ENCODE data around the gene ORC6. TPM values are rescaled to one million over a fixed set of nuclear protein-coding genes. Genes with fewer than 3 reads are reported as not detected.

ORC6 gene
- total and polyA plus RNA-seq, 7 donors: 0.26 to 2.5 (median 0.70) TPM

- Histone ChIP-seq H3K4me3 (no peak overlapping the region), H3K9me3 (no peaks in the 10 kb centered on the region), H3K4me1 (peaks cover 3% of the 10 kb centered on the region), H3K27me3 (ENCODE audit: insufficient read depth in 3 of 3, low read length in 2 of 3) (no peaks in the 10 kb centered on the region), H3K27ac (no peak overlapping the region), H3K36me3 (ENCODE audit: insufficient read depth in 1 of 2, low read depth in 1 of 2) (no peaks in the 10 kb centered on the region)
- intact Hi-C loops (cut with DNase I): no loop called here
- no peak for TF ChIP-seq CTCF (IDR thresholded peaks at IDR 0.05)
- no peak for DNase-seq
- ATAC-seq: peak in 2 of 4 donors; percentile 23 to 39
- 65 to 73% (median 71%) methylated on average over 14 of the region's 14 CpGs for WGBS, 3 donors
Observed at GRCh38 chr16:46737621-46738214, 48.3 kb downstream of the ORC6 start.

- DNase-seq: no peak
- WGBS, 3 donors: 54 to 70% (median 55%) methylated on average over 2 of the region's 2 CpGs
- H3K36me3 ChIP-seq (ENCODE audit: insufficient read depth in 1 of 2, low read depth in 1 of 2): no peaks in the 10 kb centered on the region
- no peak for ATAC-seq
- no peaks in the 10 kb centered on the region for H3K27me3 ChIP-seq (ENCODE audit: insufficient read depth in 3 of 3, low read length in 2 of 3)
- intact Hi-C loops (cut with DNase I): no loop called here
- TF ChIP-seq CTCF (IDR thresholded peaks at IDR 0.05): no peak
- H3K4me3 ChIP-seq: no peak overlapping the region
- no peaks in the 10 kb centered on the region for H3K9me3 ChIP-seq
- H3K4me1 ChIP-seq: peaks cover 12% of the 10 kb centered on the region
- no peak overlapping the region for H3K27ac ChIP-seq
Observed at GRCh38 chr16:46739934-46740333, 50.5 kb downstream of the ORC6 start.

- peak overlapping the region; percentile 65 for H3K27ac ChIP-seq
- H3K4me3 ChIP-seq: peak overlapping the region; percentile 2
- 3 to 8% (median 4%) methylated on average over 10 of the region's 10 CpGs for WGBS, 3 donors
- no peaks in the 10 kb centered on the region for H3K9me3 ChIP-seq
- H3K4me1 ChIP-seq: peaks cover 22% of the 10 kb centered on the region
- ATAC-seq (peak; percentile 39 to 56 (median 54)), DNase-seq (no peak)
- no peaks in the 10 kb centered on the region for H3K27me3 ChIP-seq (ENCODE audit: insufficient read depth in 3 of 3, low read length in 2 of 3)
- H3K36me3 ChIP-seq (ENCODE audit: insufficient read depth in 1 of 2, low read depth in 1 of 2): no peaks in the 10 kb centered on the region
- no peak for TF ChIP-seq CTCF (IDR thresholded peaks at IDR 0.05)
- intact Hi-C loops (cut with DNase I): no loop called here
Observed at GRCh38 chr16:46743232-46743719, 53.8 kb downstream of the ORC6 start.

DNA sequence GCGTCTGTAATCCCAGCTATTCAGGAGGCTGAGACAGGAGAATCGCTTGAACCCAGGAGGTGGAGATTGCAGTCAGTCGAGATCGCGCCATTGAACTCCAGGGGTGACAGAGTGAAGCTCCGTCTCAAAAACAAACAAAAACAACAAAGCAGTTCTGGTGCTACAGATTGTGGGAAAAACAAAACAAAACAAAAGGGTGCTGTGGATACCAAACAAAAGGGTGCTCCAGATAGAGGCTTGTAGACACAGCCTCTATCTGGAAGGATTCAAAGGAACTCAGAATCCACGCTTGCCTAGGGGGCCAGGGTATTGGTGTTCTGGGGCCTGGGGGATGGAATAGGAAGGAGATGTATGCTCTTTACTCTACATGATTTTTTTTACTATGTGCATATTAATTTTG lies 56.2 kb downstream of the ORC6 start:
- Histone ChIP-seq H3K27me3 (ENCODE audit: insufficient read depth in 3 of 3, low read length in 2 of 3) (no peaks in the 10 kb centered on the region), H3K36me3 (ENCODE audit: insufficient read depth in 1 of 2, low read depth in 1 of 2) (no peaks in the 10 kb centered on the region), H3K4me3 (no peak overlapping the region), H3K9me3 (no peaks in the 10 kb centered on the region), H3K27ac (no peak overlapping the region), H3K4me1 (peaks cover 36% of the 10 kb centered on the region)
- DNase-seq: no peak
- TF ChIP-seq CTCF (IDR thresholded peaks at IDR 0.05): no peak
- WGBS, 3 donors: 58 to 60% (median 60%) methylated on average over 7 of the region's 7 CpGs
- intact Hi-C loops (cut with DNase I): no loop called here
- no peak for ATAC-seq

Data from psoas muscle (tissue), 8 donors.